GM18511 (cell line): ENCODE results near the gene RAD17.
"Not testable (repeated sequence)": the region's sequence is repeated elsewhere in the genome, so short reads cannot be mapped to it uniquely, and the experiment has no call there.

ENCODE experiments used
- ATAC-seq: cut with Tn5 transposase; IDR thresholded peaks from one replicate; pipeline ENCODE4 v1.9.1; 2021; ENCODE audit warnings: mild to moderate bottlenecking, moderate library complexity; ENCODE audit not compliant: unreplicated experiment

Gene RAD17

DNA sequence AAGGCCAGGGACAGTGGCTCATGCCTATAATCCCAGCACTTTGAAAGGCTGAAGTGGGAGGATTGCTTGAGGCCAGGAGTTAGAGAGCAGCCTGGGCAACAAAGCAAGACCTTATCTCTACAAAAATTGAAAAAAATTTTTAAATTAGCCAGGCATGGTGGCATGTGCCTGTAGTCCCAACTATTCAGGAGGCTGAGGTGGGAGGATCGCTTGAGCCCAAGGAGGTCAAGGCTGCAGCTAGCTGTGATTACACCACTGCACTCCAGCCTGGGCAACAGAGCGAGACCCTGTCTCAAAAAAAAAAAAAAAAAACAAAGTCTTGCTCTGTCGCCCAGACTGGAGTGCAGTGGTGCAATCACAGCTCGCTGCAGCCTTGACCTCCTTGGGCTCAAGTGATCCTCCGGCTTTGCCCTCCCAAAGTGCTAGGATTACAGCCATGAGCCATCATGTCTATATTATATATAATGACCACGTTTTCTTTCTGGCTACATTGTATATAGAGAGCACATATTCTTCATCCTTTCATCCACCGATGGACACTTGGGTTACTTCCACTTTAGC is 85.9 kb downstream of the RAD17 start:
- not testable (repeated sequence) for ATAC-seq

DNA sequence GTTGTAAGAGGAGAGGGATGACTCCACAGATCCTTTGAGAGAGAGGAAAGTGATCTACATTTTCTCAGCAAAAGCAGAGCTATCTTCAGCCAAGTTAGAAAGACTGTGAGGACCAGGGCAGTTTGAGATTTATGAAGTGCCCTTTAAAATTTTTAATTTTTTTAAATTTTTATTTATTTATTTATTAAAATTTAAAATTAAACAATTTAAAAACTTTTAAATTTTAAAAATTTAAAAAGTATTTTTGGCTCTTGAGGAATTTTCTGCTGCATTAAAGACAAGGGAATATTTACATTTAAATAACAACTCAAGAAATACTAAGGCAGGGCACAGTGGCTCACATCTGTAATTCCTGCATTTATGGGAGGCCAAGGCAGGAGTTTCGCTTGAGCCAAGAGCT is 92.6 kb downstream of the RAD17 start:
- no peak for ATAC-seq
